Caco-2 (cell line): ENCODE data around the gene C2CD3. TPM values are rescaled to one million over a fixed set of nuclear protein-coding genes. Genes with fewer than 3 reads are reported as not detected.

Experiments used
- BruUV-seq: library from RNA; stranded (reverse); fragments of 400-500 nt; replicated peaks from 2 replicates; lab custom pipeline; 2021; lab: Mats Ljungman, UMichigan
- CTCF ChIA-PET: fragments of 300-600 bp; sonication (Branson Sonifier 250); formaldehyde crosslinking; loops from one replicate; lab custom pipeline; 2022; ENCODE audit warnings: antibody characterized with exemption; lab: Charles Lee
- POLR2A ChIA-PET: fragments of 300-600 bp; sonication (Branson Sonifier 250); formaldehyde crosslinking; loops from one replicate; lab custom pipeline; 2022; ENCODE audit warnings: antibody characterized with exemption; lab: Charles Lee
- DNase-seq, 2 experiments: peaks; one replicate each; pipeline versions ENCODE4 v3.0.0 to v3.0.0-alpha.2; 2020 to 2022
- H3K27me3 ChIP-seq: replicated peaks from 2 replicates; pipeline ENCODE4 v1.6.0; 2011; ENCODE audit warnings: low read length; ENCODE audit not compliant: control insufficient read depth, insufficient read depth
- H3K36me3 ChIP-seq: 2 replicates; pipeline ENCODE4 v1.5.1; 2011; ENCODE audit warnings: low read length; ENCODE audit not compliant: control insufficient read depth, insufficient read depth
- H3K4me1 ChIP-seq: fragments of 250-450 bp; sonication (Bioruptor Pico); 2 replicates; pipeline ENCODE4 v1.5.1; 2020; ENCODE audit warnings: mild to moderate bottlenecking
- H3K4me3 ChIP-seq: 2 replicates; pipeline ENCODE4 v1.5.1; 2011; ENCODE audit warnings: low read depth, mild to moderate bottlenecking, control low read depth, low read length
- H3K9me3 ChIP-seq: fragments of 250-450 bp; sonication (Bioruptor Pico); 2 replicates; pipeline ENCODE4 v1.5.1; 2020; ENCODE audit warnings: mild to moderate bottlenecking, moderate library complexity
- H3K27ac Mint-ChIP-seq: one replicate; pipeline ENCODE4 v1.8.0; 2022; ENCODE audit warnings: mixed read lengths; ENCODE audit not compliant: unreplicated experiment
- H3K27me3 Mint-ChIP-seq: one replicate; pipeline ENCODE4 v1.8.0; 2022; ENCODE audit warnings: mixed read lengths; ENCODE audit not compliant: insufficient read depth, unreplicated experiment
- H3K36me3 Mint-ChIP-seq: one replicate; pipeline ENCODE4 v1.8.0; 2022; ENCODE audit warnings: mild to moderate bottlenecking, mixed read lengths; ENCODE audit not compliant: insufficient read depth, unreplicated experiment
- H3K4me1 Mint-ChIP-seq: one replicate; pipeline ENCODE4 v1.8.0; 2022; ENCODE audit warnings: low read depth, mixed read lengths; ENCODE audit not compliant: unreplicated experiment
- H3K4me3 Mint-ChIP-seq: one replicate; pipeline ENCODE4 v1.8.0; 2022; ENCODE audit warnings: mild to moderate bottlenecking, moderate library complexity, mixed read lengths; ENCODE audit not compliant: unreplicated experiment
- H3K9me3 Mint-ChIP-seq: one replicate; pipeline ENCODE4 v1.8.0; 2022; ENCODE audit warnings: mixed read lengths; ENCODE audit not compliant: unreplicated experiment
- CTCF ChIP-seq, 2 experiments: fragments of 200-600 bp in 1 of 2; IDR thresholded peaks; 1 replicate in 1 of 2; 2 replicates in 1 of 2; pipeline versions ENCODE4 v1.5.1 to v1.8.0; 2011 to 2022; ENCODE audit warnings: antibody characterized with exemption in 1 of 2, control low read depth in 1 of 2, inconsistent platforms in 1 of 2, low read depth in 1 of 2, low read length in 1 of 2, mild to moderate bottlenecking in 1 of 2, moderate library complexity in 1 of 2; ENCODE audit not compliant: insufficient read depth in 1 of 2, severe bottlenecking in 1 of 2, unreplicated experiment in 1 of 2
- intact Hi-C: fragments of 100-400 bp; cut with micrococcal nuclease; formaldehyde crosslinking; loops from one replicate; pipeline ENCODE4 v1.10.0; 2022; ENCODE audit not compliant: unreplicated experiment
- total RNA-seq: library from RNA; stranded (reverse); gene quantifications from 2 replicates; pipeline ENCODE4 v1.2.3, GENCODE V29; 2022

Gene C2CD3
- total RNA-seq, 1 experiment from 2014 or later: 47.5 TPM

- no peaks in the 10 kb centered on the region for H3K27me3 Mint-ChIP-seq
- DNase-seq: no peak
- no peak overlapping the region for H3K4me3 Mint-ChIP-seq
- Histone ChIP-seq H3K4me1 (no peaks in the 10 kb centered on the region), H3K9me3 (no peaks in the 10 kb centered on the region), H3K27me3 (no peaks in the 10 kb centered on the region), H3K36me3 (no peaks in the 10 kb centered on the region), H3K4me3 (no peak overlapping the region)
- H3K4me1 Mint-ChIP-seq: no peaks in the 10 kb centered on the region
- POLR2A ChIA-PET: interaction anchor here (0.6 kb wide), 1 partner anchor 16 kb away, joined by 3 read pairs; the partner anchor contains the start of gene UCP2
- intact Hi-C loops: no loop called here
- CTCF ChIA-PET: no interaction called here
- BruUV-seq: no TSS peak
- no peak for TF ChIP-seq CTCF (IDR thresholded peaks at IDR 0.05; ENCODE audit: insufficient read depth in 1 of 2, low read depth in 1 of 2, low read length in 1 of 2, severe bottlenecking in 1 of 2, unreplicated experiment in 1 of 2)
- H3K27ac Mint-ChIP-seq: no peak overlapping the region
- no peaks in the 10 kb centered on the region for H3K36me3 Mint-ChIP-seq
- H3K9me3 Mint-ChIP-seq: no peaks in the 10 kb centered on the region
Observed at GRCh38 chr11:73998846-73999575, 171.8 kb downstream of the C2CD3 start.

- no peaks in the 10 kb centered on the region for H3K27me3 ChIP-seq
- Mint-ChIP-seq H3K9me3 (no peaks in the 10 kb centered on the region), H3K27me3 (no peaks in the 10 kb centered on the region), H3K27ac (no peak overlapping the region), H3K4me1 (no peaks in the 10 kb centered on the region), H3K4me3 (no peak overlapping the region), H3K36me3 (no peaks in the 10 kb centered on the region)
- POLR2A ChIA-PET: interaction anchor here (0.6 kb wide), 1 partner anchor 62 kb away, joined by 3 read pairs; no protein-coding TSS in a partner anchor
- H3K4me1 ChIP-seq: no peaks in the 10 kb centered on the region
- intact Hi-C loops: no loop called here
- no peaks in the 10 kb centered on the region for H3K36me3 ChIP-seq
- H3K9me3 ChIP-seq: no peaks in the 10 kb centered on the region
- CTCF ChIA-PET: interaction anchor here (0.6 kb wide), 2 partner anchors 93 to 173 kb away, joined by 3 read pairs; partner anchors contain the start of gene C2CD3
- no TSS peak for BruUV-seq
- H3K4me3 ChIP-seq: no peak overlapping the region
- no peak for TF ChIP-seq CTCF (IDR thresholded peaks at IDR 0.05; ENCODE audit: insufficient read depth in 1 of 2, low read depth in 1 of 2, low read length in 1 of 2, severe bottlenecking in 1 of 2, unreplicated experiment in 1 of 2)
- no peak for DNase-seq
Observed at GRCh38 chr11:73997120-73997770, 173.6 kb downstream of the C2CD3 start.

- Histone ChIP-seq H3K36me3 (no peaks in the 10 kb centered on the region), H3K27me3 (no peaks in the 10 kb centered on the region), H3K4me1 (no peaks in the 10 kb centered on the region), H3K4me3 (no peak overlapping the region), H3K9me3 (no peaks in the 10 kb centered on the region)
- no peak overlapping the region for H3K4me3 Mint-ChIP-seq
- H3K9me3 Mint-ChIP-seq: no peaks in the 10 kb centered on the region
- no peaks in the 10 kb centered on the region for H3K4me1 Mint-ChIP-seq
- no peak for DNase-seq
- ChIA-PET POLR2A (no interaction called here), CTCF (no interaction called here)
- intact Hi-C loops: no loop called here
- BruUV-seq: no TSS peak
- H3K36me3 Mint-ChIP-seq: no peaks in the 10 kb centered on the region
- no peak overlapping the region for H3K27ac Mint-ChIP-seq
- H3K27me3 Mint-ChIP-seq: no peaks in the 10 kb centered on the region
- no peak for TF ChIP-seq CTCF (IDR thresholded peaks at IDR 0.05; ENCODE audit: insufficient read depth in 1 of 2, low read depth in 1 of 2, low read length in 1 of 2, severe bottlenecking in 1 of 2, unreplicated experiment in 1 of 2)
Observed at GRCh38 chr11:73996161-73996747, 174.5 kb downstream of the C2CD3 start.
